Adipocyte (in vitro differentiated cells): ENCODE data around the gene ADAMTS10.
A peak's percentile ranks its signal among the peaks of the same experiment; 100 is the strongest.
"Not testable (repeated sequence)": the region's sequence is repeated elsewhere in the genome, so short reads cannot be mapped to it uniquely, and the experiment has no call there.

ENCODE experiments used
- DNase-seq: peaks from one replicate; pipeline ENCODE4 v3.0.0-alpha.2; 2015; ENCODE audit warnings: low read depth
- H3K27me3 ChIP-seq: replicated peaks from 2 replicates; pipeline ENCODE4 v1.7.0; 2013; ENCODE audit warnings: mild to moderate bottlenecking, low read length, moderate library complexity; ENCODE audit not compliant: control insufficient read depth, insufficient read depth
- H3K36me3 ChIP-seq: 2 replicates; pipeline ENCODE4 v1.7.0; 2013; ENCODE audit warnings: low read length, mild to moderate bottlenecking, moderate library complexity; ENCODE audit not compliant: control insufficient read depth, insufficient read depth, severe bottlenecking
- H3K4me1 ChIP-seq: 2 replicates; pipeline ENCODE4 v1.7.0; 2013; ENCODE audit warnings: mild to moderate bottlenecking, low read length, moderate library complexity; ENCODE audit not compliant: control insufficient read depth, insufficient read depth
- H3K4me3 ChIP-seq: 2 replicates; pipeline ENCODE4 v1.7.0; 2013; ENCODE audit warnings: mild to moderate bottlenecking, low read length, moderate library complexity
- H3K9ac ChIP-seq: 2 replicates; pipeline ENCODE4 v1.7.0; 2013; ENCODE audit warnings: mild to moderate bottlenecking, low read length, moderate library complexity
- H3K9me3 ChIP-seq: 2 replicates; pipeline ENCODE4 v1.7.0; 2013; ENCODE audit warnings: mild to moderate bottlenecking, low read length, moderate library complexity; ENCODE audit not compliant: control insufficient read depth

ADAMTS10 gene

GRCh38 chr19:8573316-8573715 is 37.2 kb downstream of the ADAMTS10 start:
- peaks cover 5% of the 10 kb centered on the region for H3K27me3 ChIP-seq
- peaks cover 22% of the 10 kb centered on the region for H3K4me1 ChIP-seq
- no peaks in the 10 kb centered on the region for H3K36me3 ChIP-seq
- no peak for DNase-seq
- no peak overlapping the region for H3K9ac ChIP-seq
- no peaks in the 10 kb centered on the region for H3K9me3 ChIP-seq
- no peak overlapping the region for H3K4me3 ChIP-seq

DNA sequence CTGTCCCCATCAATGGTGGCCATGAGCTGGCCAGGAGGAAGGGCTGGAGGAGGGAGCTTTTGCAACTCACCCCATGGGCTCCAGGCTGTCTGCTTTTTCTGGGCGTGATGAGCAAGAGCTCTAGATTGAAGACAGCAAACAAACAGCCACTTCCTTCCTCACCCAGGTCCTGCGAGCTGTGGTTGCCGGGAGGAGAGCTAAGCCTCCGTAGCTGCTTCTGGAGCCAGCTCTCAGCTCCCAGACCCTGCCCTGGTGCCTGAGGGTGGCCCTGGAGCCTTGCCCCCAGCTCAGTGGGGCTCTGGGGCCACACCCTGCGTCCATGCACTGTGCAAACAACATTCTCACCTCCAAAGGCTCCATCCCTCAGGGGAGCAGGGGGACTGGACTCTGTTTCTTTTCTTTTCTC is 39.5 kb downstream of the ADAMTS10 start:
- DNase-seq: peak; percentile 46
- Histone ChIP-seq H3K9me3 (no peaks in the 10 kb centered on the region), H3K36me3 (no peaks in the 10 kb centered on the region)

DNA sequence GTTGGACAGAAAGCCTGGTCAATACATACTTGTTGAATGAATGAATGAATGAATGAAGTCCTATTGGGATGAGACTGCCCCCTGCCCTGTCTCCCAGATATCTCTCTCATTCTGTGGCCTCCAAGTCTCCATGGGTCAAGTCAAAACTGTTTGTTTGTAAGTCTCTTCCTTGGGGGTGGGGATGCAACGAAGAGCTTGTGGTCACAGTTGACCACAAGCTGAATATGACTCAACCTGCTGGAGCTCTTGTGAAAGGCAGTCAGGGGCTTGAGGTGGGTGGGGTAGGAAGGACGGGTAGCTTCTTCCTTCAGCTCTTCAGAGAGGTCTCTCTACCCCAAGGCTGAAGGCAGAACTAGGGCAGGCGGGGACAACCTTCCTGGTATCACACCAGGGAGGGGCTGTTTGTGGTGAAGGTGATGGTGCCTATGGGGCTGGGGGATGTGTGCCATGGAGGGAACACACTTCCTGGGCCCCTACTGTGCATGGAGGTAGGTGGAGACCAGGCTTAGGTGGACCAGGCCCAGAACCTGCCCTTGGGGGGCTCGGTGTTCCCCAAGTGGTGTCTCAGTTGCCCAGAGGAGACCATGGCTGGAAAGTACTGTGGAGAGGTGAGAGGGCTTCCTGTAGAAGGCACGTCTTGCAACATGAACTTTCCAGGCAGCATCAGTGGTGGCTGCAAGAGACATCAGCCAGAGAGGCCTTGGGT is 41.3 kb downstream of the ADAMTS10 start:
- no peaks in the 10 kb centered on the region for H3K36me3 ChIP-seq
- peaks cover 20% of the 10 kb centered on the region for H3K4me1 ChIP-seq
- no peak overlapping the region for H3K9ac ChIP-seq
- H3K27me3 ChIP-seq: no peaks in the 10 kb centered on the region
- no peaks in the 10 kb centered on the region for H3K9me3 ChIP-seq
- no peak overlapping the region for H3K4me3 ChIP-seq
- DNase-seq: peak; percentile 81

More for the DNA sequence above, 39.5 kb downstream of the ADAMTS10 start:
- Histone ChIP-seq H3K4me1 (peaks cover 20% of the 10 kb centered on the region), H3K27me3 (no peaks in the 10 kb centered on the region), H3K9ac (peak overlapping the region; percentile 63), H3K4me3 (no peak overlapping the region)

GRCh38 chr19:8567522-8568172 is 42.9 kb downstream of the ADAMTS10 start:
- Histone ChIP-seq H3K36me3 (no peaks in the 10 kb centered on the region), H3K4me3 (no peak overlapping the region), H3K4me1 (peaks cover 20% of the 10 kb centered on the region), H3K9me3 (no peaks in the 10 kb centered on the region), H3K27me3 (no peaks in the 10 kb centered on the region), H3K9ac (no peak overlapping the region)
- DNase-seq: no peak

DNA sequence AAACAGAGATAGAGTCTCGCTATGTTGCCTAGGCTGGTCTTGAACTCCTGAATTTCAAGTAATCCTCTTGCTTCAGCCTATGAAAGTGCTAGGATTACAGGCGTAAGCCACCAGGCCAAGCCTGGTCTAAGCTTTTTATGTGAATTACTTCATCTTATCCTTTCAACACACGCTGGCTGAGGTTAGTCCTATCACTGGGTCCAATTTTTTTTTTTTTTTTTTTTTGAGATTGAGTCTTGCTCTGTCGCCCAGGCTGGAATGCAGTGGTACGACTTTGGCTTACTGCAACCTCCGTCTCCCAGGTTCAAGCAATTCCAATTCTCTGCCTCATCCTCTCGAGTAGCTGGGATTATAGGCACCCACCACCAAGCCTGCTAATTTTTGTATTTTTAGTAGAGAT is 43.7 kb downstream of the ADAMTS10 start:
- Histone ChIP-seq H3K4me3 (no peak overlapping the region), H3K9ac (no peak overlapping the region), H3K36me3 (no peaks in the 10 kb centered on the region), H3K27me3 (no peaks in the 10 kb centered on the region), H3K9me3 (no peaks in the 10 kb centered on the region), H3K4me1 (peaks cover 20% of the 10 kb centered on the region)
- DNase-seq: no peak

GRCh38 chr19:8564866-8565265 is 45.6 kb downstream of the ADAMTS10 start:
- H3K36me3 ChIP-seq, DNase-seq, H3K9me3 ChIP-seq, H3K27me3 ChIP-seq, H3K4me3 ChIP-seq, H3K9ac ChIP-seq: not testable (repeated sequence)
- peaks cover 13% of the 10 kb centered on the region for H3K4me1 ChIP-seq

DNA sequence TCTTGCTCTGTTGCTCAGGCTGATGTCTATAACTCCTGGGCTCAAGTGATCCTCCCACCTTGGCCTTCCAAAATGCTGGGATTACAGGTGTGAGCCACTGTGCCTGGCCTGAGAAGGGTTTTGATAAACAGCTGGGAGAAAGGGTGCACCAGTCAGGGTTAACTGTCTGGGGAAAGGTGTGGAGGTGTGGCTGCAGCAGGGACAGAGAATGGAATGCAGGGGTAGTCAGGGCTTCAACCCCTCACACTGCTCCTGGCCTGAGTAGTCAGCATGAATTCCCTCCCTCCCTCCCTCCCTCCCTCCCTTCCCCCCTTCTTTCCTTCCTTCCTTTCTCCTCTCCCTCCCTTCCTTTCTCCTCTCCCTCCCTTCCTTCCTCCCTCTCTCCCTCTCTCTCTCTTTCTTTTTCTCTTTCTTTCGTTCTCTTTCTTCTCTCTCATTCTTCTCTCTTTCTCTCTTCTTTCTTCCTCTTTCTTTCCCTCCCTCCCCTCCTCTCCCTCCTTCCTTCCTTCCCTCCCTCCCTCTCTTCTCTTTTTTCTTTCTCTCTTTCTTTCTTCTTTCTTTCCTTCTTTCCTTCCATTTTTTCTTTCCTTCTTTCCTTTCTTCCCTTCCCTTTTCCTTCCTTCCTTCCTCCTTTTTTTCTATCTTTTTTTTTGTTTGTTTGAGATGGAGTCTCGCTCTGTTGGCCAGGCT is 49.3 kb downstream of the ADAMTS10 start:
- Histone ChIP-seq H3K27me3 (no peaks in the 10 kb centered on the region), H3K9ac (no peak overlapping the region), H3K4me3 (no peak overlapping the region), H3K9me3 (no peaks in the 10 kb centered on the region), H3K4me1 (no peaks in the 10 kb centered on the region), H3K36me3 (no peaks in the 10 kb centered on the region)
- no peak for DNase-seq

DNA sequence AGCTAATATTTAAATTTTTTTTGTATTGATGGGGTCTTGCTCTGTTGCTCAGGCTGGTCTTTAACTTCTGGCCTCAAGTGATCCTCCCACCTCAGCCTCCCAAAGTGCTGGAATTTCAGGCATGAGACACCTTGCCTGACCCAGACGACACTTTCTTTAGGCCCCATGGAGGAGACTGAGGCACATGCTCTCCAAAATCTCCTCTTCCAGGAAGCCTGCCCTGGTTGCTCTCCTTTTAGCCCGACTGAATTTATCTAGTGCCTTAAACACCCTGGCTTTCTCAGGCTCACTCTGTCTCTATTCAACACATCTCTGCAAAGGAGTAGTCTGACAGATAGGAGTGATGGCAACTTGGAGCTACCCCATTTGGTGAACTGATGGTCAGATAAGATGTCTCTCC is 52.2 kb downstream of the ADAMTS10 start:
- Histone ChIP-seq H3K36me3 (no peaks in the 10 kb centered on the region), H3K27me3 (no peaks in the 10 kb centered on the region), H3K4me3 (no peak overlapping the region), H3K9ac (no peak overlapping the region), H3K9me3 (no peaks in the 10 kb centered on the region), H3K4me1 (no peaks in the 10 kb centered on the region)
- DNase-seq: no peak

DNA sequence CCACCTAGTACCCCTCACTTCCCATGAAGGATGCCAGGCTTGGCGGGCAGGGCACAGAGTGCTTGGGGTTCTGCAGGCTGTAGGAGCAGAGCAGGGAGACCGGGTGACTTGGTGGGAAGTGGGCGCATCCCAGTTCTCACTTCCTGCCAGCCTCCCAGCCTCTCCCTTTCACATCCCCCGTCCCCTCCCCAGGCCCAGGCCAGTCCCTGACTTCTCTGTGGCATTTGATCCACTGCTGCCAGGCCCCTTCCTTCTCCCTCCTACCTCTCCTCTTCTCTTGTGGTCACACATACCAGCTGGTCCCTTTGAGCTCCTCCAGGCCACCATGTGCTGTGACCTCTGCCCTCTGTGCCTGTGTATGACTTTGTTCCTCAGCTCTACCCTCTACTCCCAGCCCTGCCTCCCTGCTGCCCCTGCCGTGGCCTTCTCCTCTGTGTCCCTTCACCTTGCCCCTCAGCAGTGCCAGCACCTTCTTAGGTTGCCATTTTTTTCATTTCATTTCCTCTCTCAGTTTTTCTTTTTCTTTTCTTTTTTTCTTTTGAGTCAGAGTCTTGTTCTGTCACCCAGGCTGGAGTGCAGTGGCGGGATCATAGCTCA is 52.8 kb downstream of the ADAMTS10 start:
- no peak for DNase-seq
- Histone ChIP-seq H3K27me3 (no peaks in the 10 kb centered on the region), H3K36me3 (no peaks in the 10 kb centered on the region)

GRCh38 chr19:8553729-8554128 is 56.8 kb downstream of the ADAMTS10 start:
- H3K4me3 ChIP-seq, H3K9me3 ChIP-seq, H3K9ac ChIP-seq, H3K36me3 ChIP-seq, H3K4me1 ChIP-seq, H3K27me3 ChIP-seq, DNase-seq: not testable (repeated sequence)

More for the DNA sequence above, 52.8 kb downstream of the ADAMTS10 start:
- Histone ChIP-seq H3K4me1 (no peaks in the 10 kb centered on the region), H3K4me3 (no peak overlapping the region), H3K9ac (no peak overlapping the region), H3K9me3 (no peaks in the 10 kb centered on the region)

- Histone ChIP-seq H3K4me3 (no peak overlapping the region), H3K9me3 (no peaks in the 10 kb centered on the region), H3K4me1 (no peaks in the 10 kb centered on the region), H3K9ac (no peak overlapping the region), H3K36me3 (no peaks in the 10 kb centered on the region), H3K27me3 (no peaks in the 10 kb centered on the region)
- no peak for DNase-seq
Observed at GRCh38 chr19:8552810-8553209, 57.7 kb downstream of the ADAMTS10 start.
